H1 (cell line): ENCODE results near the gene OR2L8.

ENCODE experiments used
- POLR2A ChIP-seq, 2 experiments: IDR thresholded peaks; 1 replicate in 1 of 2; 2 replicates in 1 of 2; pipeline ENCODE4 v1.6.1; 2011; ENCODE audit warnings: low read depth in 2 of 2, low read length in 2 of 2, mild to moderate bottlenecking in 2 of 2; ENCODE audit errors: control extremely low read depth in 1 of 2
- TF ChIP-seq, protein P1 (sequence below): IDR thresholded peaks from 2 replicates; pipeline ENCODE4 v1.6.1; 2012; ENCODE audit warnings: low read length, inconsistent platforms

- TF ChIP-seq POLR2A (IDR thresholded peaks at IDR 0.05; ENCODE audit: control extremely low read depth in 1 of 2, low read depth in 2 of 2, low read length in 2 of 2) = no peak
- TF ChIP-seq, protein P1, sequence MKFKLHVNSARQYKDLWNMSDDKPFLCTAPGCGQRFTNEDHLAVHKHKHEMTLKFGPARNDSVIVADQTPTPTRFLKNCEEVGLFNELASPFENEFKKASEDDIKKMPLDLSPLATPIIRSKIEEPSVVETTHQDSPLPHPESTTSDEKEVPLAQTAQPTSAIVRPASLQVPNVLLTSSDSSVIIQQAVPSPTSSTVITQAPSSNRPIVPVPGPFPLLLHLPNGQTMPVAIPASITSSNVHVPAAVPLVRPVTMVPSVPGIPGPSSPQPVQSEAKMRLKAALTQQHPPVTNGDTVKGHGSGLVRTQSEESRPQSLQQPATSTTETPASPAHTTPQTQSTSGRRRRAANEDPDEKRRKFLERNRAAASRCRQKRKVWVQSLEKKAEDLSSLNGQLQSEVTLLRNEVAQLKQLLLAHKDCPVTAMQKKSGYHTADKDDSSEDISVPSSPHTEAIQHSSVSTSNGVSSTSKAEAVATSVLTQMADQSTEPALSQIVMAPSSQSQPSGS = no peak
Measured at GRCh38 chr1:247905910-247906503, 42.7 kb upstream of the OR2L8 start.
